SU-DHL-6 (cell line): ENCODE measurements around the gene ATP10D.

ENCODE experiments used
- H2AFZ ChIP-seq: fragments of 200-600 bp; sonication (generic); 2 replicates; pipeline ENCODE4 v1.6.1; 2014; ENCODE audit warnings: low read depth, mild to moderate bottlenecking, moderate library complexity, mixed read lengths, antibody characterized with exemption, low read length; ENCODE audit not compliant: severe bottlenecking
- H3F3A ChIP-seq: fragments of 200-600 bp; shearing (Covaris generic); 2 replicates; pipeline ENCODE4 v1.6.0; 2016; ENCODE audit warnings: antibody characterized with exemption, mild to moderate bottlenecking; ENCODE audit not compliant: insufficient read depth
- H3K27ac ChIP-seq: fragments of 200-600 bp; sonication (generic); 2 replicates; pipeline ENCODE4 v1.5.1; 2016; ENCODE audit warnings: low read depth, mild to moderate bottlenecking, low read length, moderate library complexity, mixed read lengths
- H3K27me3 ChIP-seq: fragments of 200-600 bp; sonication (generic), shearing (Covaris generic); 2 replicates; pipeline ENCODE4 v1.6.0; 2014; ENCODE audit warnings: mild to moderate bottlenecking, low read length
- H3K36me3 ChIP-seq: fragments of 200-600 bp; sonication (generic); 2 replicates; pipeline ENCODE4 v1.6.1; 2014; ENCODE audit warnings: mild to moderate bottlenecking, low read length, mixed read lengths
- H3K4me2 ChIP-seq: fragments of 300-600, 200-600 bp; shearing (Covaris generic), sonication (generic); 2 replicates; pipeline ENCODE4 v1.6.0; 2014; ENCODE audit warnings: low read length, low read depth, mild to moderate bottlenecking; ENCODE audit not compliant: poor library complexity, severe bottlenecking
- H3K4me3 ChIP-seq: fragments of 200-600 bp; sonication (generic); 2 replicates; pipeline ENCODE4 v1.5.1; 2014; ENCODE audit warnings: antibody characterized with exemption, low read length, mild to moderate bottlenecking, mixed read lengths; ENCODE audit not compliant: insufficient read depth, poor library complexity, severe bottlenecking
- H3K79me2 ChIP-seq: fragments of 200-600 bp; sonication (generic); 2 replicates; pipeline ENCODE4 v1.6.1; 2014; ENCODE audit warnings: mild to moderate bottlenecking, low read length, moderate library complexity; ENCODE audit not compliant: insufficient read depth
- H3K9ac ChIP-seq: fragments of 200-600 bp; sonication (generic); 2 replicates; pipeline ENCODE4 v1.7.0; 2014; ENCODE audit warnings: mild to moderate bottlenecking, low read length
- H3K9me2 ChIP-seq: fragments of 200-600 bp; sonication (generic); replicated peaks from 2 replicates; pipeline ENCODE4 v1.6.1; 2014; ENCODE audit warnings: low read length; ENCODE audit not compliant: insufficient read depth
- H3K9me3 ChIP-seq: fragments of 200-600 bp; sonication (generic); 2 replicates; pipeline ENCODE4 v1.6.1; 2014; ENCODE audit warnings: low read length, mixed read lengths; ENCODE audit not compliant: insufficient read depth
- H4K20me1 ChIP-seq: fragments of 200-600 bp; sonication (generic); 2 replicates; pipeline ENCODE4 v1.6.1; 2014; ENCODE audit warnings: low read depth, mild to moderate bottlenecking, antibody characterized with exemption, low read length, moderate library complexity, mixed read lengths
- CTCF ChIP-seq: fragments of 200-600 bp; sonication (generic); IDR thresholded peaks from one replicate; pipeline ENCODE4 v1.5.1; 2017; ENCODE audit warnings: antibody characterized with exemption, mild to moderate bottlenecking, low read length, moderate library complexity; ENCODE audit not compliant: insufficient read depth, poor library complexity, severe bottlenecking
- EZH2phosphoT487 ChIP-seq: fragments of 200-600 bp; sonication (generic), shearing (Covaris generic); conservative IDR thresholded peaks from 2 replicates; pipeline ENCODE4 v1.6.1; 2018; ENCODE audit warnings: mild to moderate bottlenecking, antibody characterized with exemption, low read length, moderate library complexity, mixed read lengths

The ATP10D gene

GRCh38 chr4:47619691-47620090 is 134.6 kb downstream of the ATP10D start:
- Histone ChIP-seq H3F3A (no peaks in the 10 kb centered on the region), H3K27ac (no peak overlapping the region)
- no peak for TF ChIP-seq EZH2phosphoT487
- TF ChIP-seq CTCF: no peak

GRCh38 chr4:47621181-47621580 is 136.1 kb downstream of the ATP10D start:
- no peaks in the 10 kb centered on the region for H3K9me3 ChIP-seq
- H3K27me3 ChIP-seq: no peaks in the 10 kb centered on the region
- no peaks in the 10 kb centered on the region for H3K79me2 ChIP-seq
- H3K9ac ChIP-seq: no peak overlapping the region
- no peaks in the 10 kb centered on the region for H3F3A ChIP-seq
- no peaks in the 10 kb centered on the region for H4K20me1 ChIP-seq
- TF ChIP-seq EZH2phosphoT487: no peak
- no peak for TF ChIP-seq CTCF
- H2AFZ ChIP-seq: no peak overlapping the region
- H3K4me3 ChIP-seq: no peak overlapping the region
- no peak overlapping the region for H3K27ac ChIP-seq
- H3K4me2 ChIP-seq: no peak overlapping the region
- H3K9me2 ChIP-seq: no peaks in the 10 kb centered on the region
- no peaks in the 10 kb centered on the region for H3K36me3 ChIP-seq

More at GRCh38 chr4:47619691-47620090, 134.6 kb downstream of the ATP10D start:
- H3K27me3 ChIP-seq: no peaks in the 10 kb centered on the region
- H2AFZ ChIP-seq: no peak overlapping the region
- no peak overlapping the region for H3K4me2 ChIP-seq
- H3K36me3 ChIP-seq: no peaks in the 10 kb centered on the region
- no peaks in the 10 kb centered on the region for H3K79me2 ChIP-seq
- H3K9me3 ChIP-seq: no peaks in the 10 kb centered on the region
- no peaks in the 10 kb centered on the region for H3K9me2 ChIP-seq
- H3K9ac ChIP-seq: no peak overlapping the region
- no peak overlapping the region for H3K4me3 ChIP-seq
- H4K20me1 ChIP-seq: no peaks in the 10 kb centered on the region

- no peak overlapping the region for H2AFZ ChIP-seq
- no peaks in the 10 kb centered on the region for H3K79me2 ChIP-seq
- no peak overlapping the region for H3K9ac ChIP-seq
- H3K27ac ChIP-seq: no peak overlapping the region
- H3K4me3 ChIP-seq: no peak overlapping the region
- no peaks in the 10 kb centered on the region for H3K36me3 ChIP-seq
- TF ChIP-seq EZH2phosphoT487 (no peak), CTCF (no peak)
- H3F3A ChIP-seq: no peaks in the 10 kb centered on the region
- H3K27me3 ChIP-seq: no peaks in the 10 kb centered on the region
- H3K4me2 ChIP-seq: no peak overlapping the region
- no peaks in the 10 kb centered on the region for H3K9me2 ChIP-seq
- no peaks in the 10 kb centered on the region for H3K9me3 ChIP-seq
- no peaks in the 10 kb centered on the region for H4K20me1 ChIP-seq
These were observed 139.0 kb downstream of the ATP10D start for GRCh38 chr4:47624031-47624441.
